Mesangial cell (primary cell): Measurements from ENCODE around the gene HMGCL. TPM values are rescaled to one million over a fixed set of nuclear protein-coding genes. Genes with fewer than 3 reads are reported as not detected.

Experiments used
- total RNA-seq: library from RNA; depleted of rRNA; stranded (reverse); fragments of >200 nt; gene quantifications from 2 replicates; pipeline ENCODE4 v1.2.3, GENCODE V29; 2015

Gene HMGCL
- 24.8 and 61.7 TPM in 2 replicates for total RNA-seq

GRCh38 chr1:23825076-23825761 is at the start of gene HMGCL:
TSS of gene HMGCL (minus strand) at chr1:23825429. CDS start at chr1:23825415, 14 bp downstream.

GRCh38 chr1:23867895-23868556 is 42.8 kb upstream of the HMGCL start, which contains the start of gene FUCA1:
TSS of gene FUCA1 (minus strand) at chr1:23868290. CDS start at chr1:23868286, 4 bp downstream.

GRCh38 chr1:23800400-23801337 is 24.6 kb downstream of the HMGCL start, which contains the start of gene GALE:
TSS of gene GALE (minus strand) at chr1:23800754. CDS start at chr1:23799007, 1,747 bp downstream.

GRCh38 chr1:23790696-23791515 is 34.3 kb downstream of the HMGCL start, which contains the start of gene LYPLA2:
TSS of gene LYPLA2 (plus strand) at chr1:23791145. CDS start at chr1:23792683, 1,538 bp downstream.

GRCh38 chr1:23777979-23778814 is 47.0 kb downstream of the HMGCL start, which contains the start of gene PITHD1:
TSS of gene PITHD1 (plus strand) at chr1:23778418. CDS start at chr1:23778516, 98 bp downstream.

Other genes with a start within 250 kb of the HMGCL start
- 532 and 556 TPM in 2 replicates for gene RPL11, start 133.6 kb downstream of the HMGCL start, total RNA-seq
- 14.2 and 22.8 TPM in 2 replicates for gene ELOA, start 82.0 kb downstream of the HMGCL start, total RNA-seq
- 24.8 and 38.8 TPM in 2 replicates for gene PITHD1, start 47.0 kb downstream of the HMGCL start, total RNA-seq
- gene LYPLA2, start 34.3 kb downstream of the HMGCL start, total RNA-seq, result 124 and 149 TPM in 2 replicates
- gene GALE, start 24.7 kb downstream of the HMGCL start, total RNA-seq, result 88.9 and 107 TPM in 2 replicates
- gene FUCA1, start 42.9 kb upstream of the HMGCL start, total RNA-seq, result 21.7 and 54.1 TPM in 2 replicates
- not detected in 2 replicates for gene CNR2, start 87.9 kb upstream of the HMGCL start, total RNA-seq
- 45.8 and 61.6 TPM in 2 replicates for gene PNRC2, start 134.4 kb upstream of the HMGCL start, total RNA-seq
- gene SRSF10, start 154.9 kb upstream of the HMGCL start, total RNA-seq, result 35.9 and 64.0 TPM in 2 replicates